ENCODE data around the gene PITPNC1. TPM values are rescaled to one million over a fixed set of nuclear protein-coding genes. Genes with fewer than 3 reads are reported as not detected.
"Not testable (repeated sequence)": the region's sequence is repeated elsewhere in the genome, so short reads cannot be mapped to it uniquely, and the experiment has no call there.

Gene PITPNC1
- total RNA-seq (2014; rRNA removed; shearing (Covaris generic)): 22.3 and 25.3 TPM in 2 replicates

- Histone ChIP-seq H3K4me3 (ENCODE audit: insufficient read depth, low read depth, low read length) (peak within 1 kb of the TSS; percentile 87), H3K36me3 (replicated peaks; ENCODE audit: control insufficient read depth, insufficient read depth, low read length) (no peaks in the 10 kb centered on the region), H3K27me3 (ENCODE audit: control insufficient read depth, insufficient read depth, low read length) (no peaks in the 10 kb centered on the region)
- peak; percentile 94 for DNase-seq
These were observed at the start of gene PITPNC1 for GRCh38 chr17:67376737-67377487. Gene PITPNC1, plus strand, starts transcription at chr17:67377281.

GRCh38 chr17:67328026-67328425, 49.1 kb upstream of the PITPNC1 start:
- no peaks in the 10 kb centered on the region for H3K36me3 ChIP-seq (replicated peaks; ENCODE audit: control insufficient read depth, insufficient read depth, low read length)
- DNase-seq: no peak
- no peak overlapping the region for H3K4me3 ChIP-seq (ENCODE audit: insufficient read depth, low read depth, low read length)
- no peaks in the 10 kb centered on the region for H3K27me3 ChIP-seq (ENCODE audit: control insufficient read depth, insufficient read depth, low read length)

- not testable (repeated sequence) for H3K36me3 ChIP-seq (replicated peaks; ENCODE audit: control insufficient read depth, insufficient read depth, low read length); H3K4me3 ChIP-seq (ENCODE audit: insufficient read depth, low read depth, low read length); H3K27me3 ChIP-seq (ENCODE audit: control insufficient read depth, insufficient read depth, low read length); DNase-seq
These were observed 45.5 kb upstream of the PITPNC1 start for GRCh38 chr17:67331381-67332161.

GRCh38 chr17:67332162-67332508, 44.9 kb upstream of the PITPNC1 start:
- H3K4me3 ChIP-seq (ENCODE audit: insufficient read depth, low read depth, low read length); H3K27me3 ChIP-seq (ENCODE audit: control insufficient read depth, insufficient read depth, low read length); DNase-seq; H3K36me3 ChIP-seq (replicated peaks; ENCODE audit: control insufficient read depth, insufficient read depth, low read length): not testable (repeated sequence)

GRCh38 chr17:67335245-67335835, 41.7 kb upstream of the PITPNC1 start:
- H3K27me3 ChIP-seq (ENCODE audit: control insufficient read depth, insufficient read depth, low read length): no peaks in the 10 kb centered on the region
- no peak for DNase-seq

GRCh38 chr17:67336859-67337258, 40.2 kb upstream of the PITPNC1 start:
- H3K36me3 ChIP-seq (replicated peaks; ENCODE audit: control insufficient read depth, insufficient read depth, low read length): peaks cover 1% of the 10 kb centered on the region
- no peaks in the 10 kb centered on the region for H3K27me3 ChIP-seq (ENCODE audit: control insufficient read depth, insufficient read depth, low read length)
- DNase-seq: peak; percentile 21
- H3K4me3 ChIP-seq (ENCODE audit: insufficient read depth, low read depth, low read length): no peak overlapping the region

More at GRCh38 chr17:67335245-67335835, 41.7 kb upstream of the PITPNC1 start:
- no peaks in the 10 kb centered on the region for H3K36me3 ChIP-seq (replicated peaks; ENCODE audit: control insufficient read depth, insufficient read depth, low read length)
- no peak overlapping the region for H3K4me3 ChIP-seq (ENCODE audit: insufficient read depth, low read depth, low read length)

- H3K36me3 ChIP-seq (replicated peaks; ENCODE audit: control insufficient read depth, insufficient read depth, low read length); H3K27me3 ChIP-seq (ENCODE audit: control insufficient read depth, insufficient read depth, low read length); H3K4me3 ChIP-seq (ENCODE audit: insufficient read depth, low read depth, low read length); DNase-seq: not testable (repeated sequence)
These were observed 38.7 kb upstream of the PITPNC1 start for GRCh38 chr17:67338353-67338752.

GRCh38 chr17:67343237-67343636, 33.8 kb upstream of the PITPNC1 start:
- no peak for DNase-seq
- Histone ChIP-seq H3K36me3 (replicated peaks; ENCODE audit: control insufficient read depth, insufficient read depth, low read length) (peaks cover 7% of the 10 kb centered on the region), H3K4me3 (ENCODE audit: insufficient read depth, low read depth, low read length) (no peak overlapping the region), H3K27me3 (ENCODE audit: control insufficient read depth, insufficient read depth, low read length) (no peaks in the 10 kb centered on the region)

GRCh38 chr17:67347826-67348225, 29.3 kb upstream of the PITPNC1 start:
- Histone ChIP-seq H3K27me3 (ENCODE audit: control insufficient read depth, insufficient read depth, low read length) (no peaks in the 10 kb centered on the region), H3K4me3 (ENCODE audit: insufficient read depth, low read depth, low read length) (no peak overlapping the region), H3K36me3 (replicated peaks; ENCODE audit: control insufficient read depth, insufficient read depth, low read length) (peaks cover 11% of the 10 kb centered on the region)
- DNase-seq: no peak

GRCh38 chr17:67349420-67349819, 27.7 kb upstream of the PITPNC1 start:
- H3K36me3 ChIP-seq (replicated peaks; ENCODE audit: control insufficient read depth, insufficient read depth, low read length): peaks cover 11% of the 10 kb centered on the region
- no peak overlapping the region for H3K4me3 ChIP-seq (ENCODE audit: insufficient read depth, low read depth, low read length)
- no peaks in the 10 kb centered on the region for H3K27me3 ChIP-seq (ENCODE audit: control insufficient read depth, insufficient read depth, low read length)
- no peak for DNase-seq

GRCh38 chr17:67353161-67353560, 23.9 kb upstream of the PITPNC1 start:
- H3K4me3 ChIP-seq (ENCODE audit: insufficient read depth, low read depth, low read length): no peak overlapping the region
- H3K36me3 ChIP-seq (replicated peaks; ENCODE audit: control insufficient read depth, insufficient read depth, low read length): peaks cover 7% of the 10 kb centered on the region
- no peak for DNase-seq
- H3K27me3 ChIP-seq (ENCODE audit: control insufficient read depth, insufficient read depth, low read length): no peaks in the 10 kb centered on the region

- no peak for DNase-seq
- H3K4me3 ChIP-seq (ENCODE audit: insufficient read depth, low read depth, low read length): no peak overlapping the region
- H3K27me3 ChIP-seq (ENCODE audit: control insufficient read depth, insufficient read depth, low read length): no peaks in the 10 kb centered on the region
- H3K36me3 ChIP-seq (replicated peaks; ENCODE audit: control insufficient read depth, insufficient read depth, low read length): peaks cover 7% of the 10 kb centered on the region
These were observed 23.0 kb upstream of the PITPNC1 start for GRCh38 chr17:67353929-67354574.

- Histone ChIP-seq H3K4me3 (ENCODE audit: insufficient read depth, low read depth, low read length) (no peak overlapping the region), H3K27me3 (ENCODE audit: control insufficient read depth, insufficient read depth, low read length) (no peaks in the 10 kb centered on the region), H3K36me3 (replicated peaks; ENCODE audit: control insufficient read depth, insufficient read depth, low read length) (peaks cover 2% of the 10 kb centered on the region)
- DNase-seq: no peak
These were observed 18.5 kb upstream of the PITPNC1 start for GRCh38 chr17:67358612-67359011.

GRCh38 chr17:67359960-67360791, 16.9 kb upstream of the PITPNC1 start:
- no peaks in the 10 kb centered on the region for H3K27me3 ChIP-seq (ENCODE audit: control insufficient read depth, insufficient read depth, low read length)
- DNase-seq: peak; percentile 64
- peaks cover 2% of the 10 kb centered on the region for H3K36me3 ChIP-seq (replicated peaks; ENCODE audit: control insufficient read depth, insufficient read depth, low read length)
- no peak overlapping the region for H3K4me3 ChIP-seq (ENCODE audit: insufficient read depth, low read depth, low read length)
